Neural cell (in vitro differentiated cells): ENCODE results near the gene ADM2.

Experiments
- CTCF ChIP-seq: fragments of 450-650 bp; IDR thresholded peaks from 2 replicates; pipeline ENCODE4 v1.5.1; 2014; ENCODE audit warnings: antibody characterized with exemption, mild to moderate bottlenecking, moderate library complexity; ENCODE audit not compliant: poor library complexity, severe bottlenecking
- RAD21 ChIP-seq: fragments of 450-650 bp; conservative IDR thresholded peaks from 2 replicates; pipeline ENCODE4 v1.6.1; 2014; ENCODE audit warnings: antibody characterized with exemption, mild to moderate bottlenecking, moderate library complexity
- REST ChIP-seq: IDR thresholded peaks from 2 replicates; pipeline ENCODE4 v1.6.1; 2012; ENCODE audit warnings: borderline replicate concordance
- TAF1 ChIP-seq: IDR thresholded peaks from 2 replicates; pipeline ENCODE4 v1.6.1; 2012; ENCODE audit warnings: low read depth

GRCh38 chr22:50488006-50488677, 6.8 kb downstream of the ADM2 start:
- TF ChIP-seq CTCF (no peak), RAD21 (no peak), REST (no peak), TAF1 (no peak)
